Measurements from ENCODE around the gene TAF3.

GRCh38 chr10:8023321-8023720, 205.0 kb downstream of the TAF3 start:
- TF ChIP-seq CTCF (IDR thresholded peaks at IDR 0.05) (no peak), POLR2A (IDR thresholded peaks at IDR 0.05) (no peak)

Data from breast epithelium (tissue), 3 donors.